ENCODE measurements around the gene METTL26.

The METTL26 gene

GRCh38 chr16:674968-675883 is 39.1 kb upstream of the METTL26 start, which contains the start of gene RHBDL1:
TSS of gene RHBDL1 (plus strand) at chr16:675671. CDS start at chr16:675791, 120 bp downstream.
- no peak for DNase-seq

GRCh38 chr16:674214-674881 is 38.2 kb upstream of the METTL26 start:
- DNase-seq: no peak

- no peak for DNase-seq
Observed at GRCh38 chr16:673399-673991, 37.4 kb upstream of the METTL26 start.

- DNase-seq: no peak
Observed at GRCh38 chr16:672851-673250, 36.7 kb upstream of the METTL26 start.

- no peak for DNase-seq
Observed at GRCh38 chr16:672371-672770, 36.3 kb upstream of the METTL26 start.

DNA sequence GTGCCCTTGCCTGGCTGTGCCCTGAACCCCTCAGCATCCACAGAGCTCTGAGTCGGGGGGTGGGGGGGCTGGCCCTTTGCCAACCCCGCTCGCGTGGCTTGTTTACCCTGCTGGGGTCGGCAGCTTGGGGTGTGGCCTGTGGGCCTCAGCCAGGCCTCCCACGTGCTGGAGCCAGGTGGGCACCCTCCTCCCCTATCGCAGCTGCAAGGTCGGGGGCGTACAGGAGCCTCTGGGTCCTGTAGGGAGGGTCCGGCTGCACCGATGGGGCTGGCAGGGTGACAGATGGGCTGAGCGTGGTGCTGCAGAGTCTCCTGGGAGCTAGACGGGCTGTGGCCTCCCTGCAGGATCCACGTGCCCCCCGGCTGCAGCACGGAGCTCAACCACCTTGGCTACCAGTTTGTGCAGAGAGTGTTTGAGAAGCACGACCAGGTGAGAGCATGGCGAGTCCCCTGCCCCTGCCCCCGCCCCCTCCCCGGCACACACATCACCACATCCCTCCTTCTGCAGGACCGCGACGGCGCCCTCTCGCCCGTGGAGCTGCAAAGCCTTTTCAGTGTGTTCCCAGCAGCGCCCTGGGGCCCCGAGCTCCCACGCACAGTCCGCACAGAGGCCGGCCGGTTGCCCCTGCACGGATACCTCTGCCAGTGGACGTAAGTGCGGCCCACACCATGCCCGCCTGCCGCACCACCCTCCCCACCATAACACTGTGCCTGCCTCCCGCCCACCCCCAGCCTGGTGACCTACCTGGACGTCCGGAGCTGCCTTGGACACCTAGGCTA is 35.4 kb upstream of the METTL26 start:
- no peak for DNase-seq

DNA sequence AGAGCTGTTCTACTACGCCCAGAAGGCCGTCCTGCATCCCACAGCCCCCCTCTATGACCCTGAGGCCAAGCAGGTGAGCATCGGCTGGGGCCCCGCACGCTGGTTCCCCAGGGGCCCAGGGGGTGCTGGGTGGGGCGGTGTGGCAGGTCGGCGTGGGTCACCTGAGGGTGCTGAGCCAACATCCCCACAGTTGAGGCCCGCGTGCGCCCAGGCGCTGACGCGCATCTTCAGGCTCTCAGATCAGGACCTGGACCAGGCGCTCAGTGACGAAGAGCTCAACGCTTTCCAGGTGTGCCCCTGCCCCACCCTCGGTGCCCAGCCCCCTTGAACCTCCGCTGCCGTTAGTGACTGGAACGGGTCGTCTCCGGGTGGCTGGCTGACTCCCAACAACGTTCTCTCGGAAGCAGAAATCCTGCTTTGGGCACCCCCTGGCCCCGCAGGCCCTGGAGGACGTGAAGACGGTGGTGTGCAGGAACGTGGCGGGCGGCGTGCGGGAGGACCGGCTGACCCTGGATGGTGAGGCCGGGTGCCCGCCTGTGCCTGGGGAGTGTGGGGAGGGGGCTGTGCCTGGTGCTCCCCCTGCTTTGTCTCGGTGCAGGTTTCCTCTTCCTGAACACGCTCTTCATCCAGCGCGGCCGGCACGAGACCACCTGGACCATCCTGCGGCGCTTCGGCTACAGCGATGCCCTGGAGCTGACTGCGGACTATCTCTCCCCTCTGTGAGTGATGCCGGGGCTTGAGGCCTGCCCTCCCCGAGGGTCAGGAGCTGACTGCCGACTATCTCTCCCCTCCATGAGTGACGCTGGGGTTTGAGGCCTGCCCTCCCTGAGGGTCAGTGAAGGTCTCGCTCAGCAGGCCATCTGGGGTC is 34.6 kb upstream of the METTL26 start:
- no peak for DNase-seq

DNA sequence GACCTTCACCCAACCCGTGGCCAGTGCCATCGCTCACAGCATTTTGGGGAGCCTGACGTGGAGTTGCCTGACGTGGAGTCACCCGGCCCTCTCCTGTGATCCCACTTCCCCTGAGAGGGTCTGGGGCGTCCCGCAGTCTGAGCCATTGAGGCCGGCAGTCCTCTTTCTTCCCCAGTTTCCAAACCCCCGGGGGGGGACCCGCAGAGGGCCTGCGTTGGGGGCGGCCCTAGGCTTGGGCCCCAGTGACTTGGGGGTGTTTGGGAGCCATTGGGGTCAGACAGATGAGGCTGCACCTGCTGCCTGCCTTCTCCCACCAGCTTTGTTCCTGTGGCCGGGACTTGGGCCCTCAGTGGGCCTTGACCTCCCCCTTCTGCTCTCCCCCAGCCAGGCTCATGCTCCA is 33.6 kb upstream of the METTL26 start:
- no peak for DNase-seq

DNA sequence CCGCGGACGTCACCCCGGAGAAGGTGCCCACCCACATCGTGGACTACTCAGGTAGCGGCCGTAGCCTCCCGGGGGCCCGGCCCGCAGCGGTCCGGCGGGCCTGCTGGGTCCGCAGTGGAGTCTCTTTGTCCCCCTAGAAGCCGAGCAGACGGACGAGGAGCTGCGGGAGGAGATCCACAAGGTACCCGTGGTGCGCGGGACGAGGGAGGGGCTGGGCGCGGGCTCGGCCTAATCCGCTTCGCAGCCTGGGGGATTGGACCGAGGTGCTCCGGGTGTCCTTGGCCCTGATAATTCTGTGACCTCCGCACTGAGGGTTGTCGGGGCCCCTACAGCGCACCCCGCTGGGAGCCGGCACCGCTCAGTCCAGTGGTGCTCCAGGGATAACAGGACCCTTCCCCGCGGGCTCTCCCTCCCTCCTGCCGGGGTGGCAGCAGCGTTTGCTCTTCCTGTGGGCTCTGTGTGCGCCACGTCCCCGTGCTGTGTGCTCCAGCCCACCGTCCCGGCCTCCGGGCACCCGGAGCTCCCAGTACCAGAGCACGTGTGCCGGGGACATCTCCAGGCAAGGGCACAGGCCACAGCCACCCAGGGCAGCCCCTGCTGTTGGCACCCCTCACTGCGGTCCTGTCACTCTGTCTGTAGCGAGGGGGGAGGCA is 32.5 kb upstream of the METTL26 start:
- no peak for DNase-seq

DNA sequence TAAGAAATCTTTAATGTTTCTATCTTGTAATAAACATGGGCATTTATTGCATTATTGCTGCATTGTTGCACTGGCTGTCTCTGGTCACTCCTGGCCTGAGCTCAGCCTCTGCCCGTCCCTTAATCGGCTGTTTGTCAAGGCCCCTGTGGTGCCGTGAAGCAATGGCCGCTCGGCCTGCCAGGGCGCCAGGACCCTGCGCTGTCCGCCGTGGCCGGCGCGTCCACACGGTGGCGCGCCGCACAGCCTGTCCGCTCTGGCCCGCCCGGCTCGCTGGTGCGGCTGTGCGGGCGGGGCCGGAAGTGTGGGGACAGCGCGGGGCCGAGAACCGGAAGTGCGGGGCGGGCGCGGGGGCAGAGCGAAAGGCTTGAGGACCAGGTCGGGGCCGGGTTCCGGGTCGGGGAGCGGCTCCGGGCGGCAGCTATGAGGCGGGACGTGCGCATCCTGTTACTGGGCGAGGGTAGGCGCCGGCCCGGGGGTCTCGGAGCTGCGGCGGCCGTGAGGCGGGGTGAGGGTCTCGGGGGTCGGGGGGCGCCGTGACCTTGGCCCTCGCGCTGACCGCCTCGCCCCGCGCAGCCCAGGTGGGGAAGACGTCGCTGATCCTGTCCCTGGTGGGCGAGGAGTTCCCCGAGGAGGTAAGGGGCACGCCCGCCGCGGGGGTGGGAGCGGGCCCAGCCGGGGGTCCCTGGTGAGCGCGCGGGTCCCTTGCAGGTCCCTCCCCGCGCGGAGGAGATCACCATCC is 31.8 kb upstream of the METTL26 start, which contains the start of gene RHOT2:
Gene RHOT2, plus strand, starts transcription at position 353 of the 739 bp plus-strand sequence. Its CDS starts 68 bp downstream, at position 421.
- peak; percentile 83 for DNase-seq

GRCh38 chr16:667113-667779 is 31.1 kb upstream of the METTL26 start:
- no peak for DNase-seq

DNA sequence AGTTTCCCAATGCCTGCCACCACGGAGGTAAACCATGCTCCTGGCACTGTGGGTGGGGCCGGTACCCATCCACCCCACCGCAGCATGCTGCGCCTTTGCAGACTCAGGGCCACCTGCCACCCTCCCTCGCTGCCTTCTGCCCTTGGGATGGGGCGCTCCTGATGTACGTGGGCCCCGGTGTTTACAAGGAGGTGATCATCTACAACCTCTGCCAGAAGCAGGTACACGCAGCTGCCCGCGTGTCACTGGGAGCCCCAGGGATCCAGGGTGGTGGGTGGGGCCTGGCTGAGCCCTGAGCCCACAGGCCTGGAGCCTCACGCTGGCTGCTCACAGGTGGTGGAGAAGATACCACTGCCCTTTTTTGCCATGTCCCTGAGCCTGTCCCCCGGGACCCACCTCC is 30.5 kb upstream of the METTL26 start:
- no peak for DNase-seq

DNA sequence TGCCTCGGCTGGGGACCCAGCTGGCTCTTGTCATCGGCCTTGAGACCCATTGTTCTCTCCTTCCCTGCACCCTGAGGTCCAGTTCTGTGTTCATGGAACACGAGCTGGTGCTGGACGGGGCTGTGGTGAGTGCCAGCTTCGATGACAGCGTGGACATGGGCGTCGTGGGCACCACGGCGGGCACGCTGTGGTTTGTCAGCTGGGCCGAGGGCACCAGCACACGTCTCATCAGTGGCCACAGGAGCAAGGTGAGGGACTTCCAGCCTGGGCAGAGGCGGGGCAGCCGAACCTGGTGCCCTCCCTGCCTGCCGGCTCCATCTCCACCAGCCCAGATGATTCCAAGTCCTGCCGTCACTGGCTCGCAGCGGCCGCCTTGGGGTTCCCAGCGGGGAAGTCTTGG is 26.5 kb upstream of the METTL26 start:
- DNase-seq: no peak

DNA sequence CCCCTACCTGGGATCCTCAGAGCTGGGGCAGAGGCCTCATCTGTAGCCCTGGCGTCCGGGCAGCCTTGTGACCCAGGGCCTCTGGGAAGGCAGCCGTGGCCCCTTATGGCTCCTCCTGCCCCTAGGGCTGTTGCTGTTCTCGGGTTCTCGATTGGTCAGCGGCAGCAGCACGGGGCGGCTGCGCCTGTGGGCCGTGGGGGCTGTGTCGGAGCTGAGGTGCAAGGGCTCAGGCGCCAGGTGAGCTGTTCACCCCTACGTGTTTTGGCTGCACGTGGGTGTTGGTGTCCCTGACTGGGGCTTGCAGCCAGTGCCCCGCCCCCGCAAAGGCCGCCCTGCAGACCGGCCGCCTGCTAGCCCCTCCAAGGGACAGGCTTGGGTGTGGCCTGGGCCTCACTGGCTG is 26.0 kb upstream of the METTL26 start:
- no peak for DNase-seq

- no peak for DNase-seq
Observed at GRCh38 chr16:661184-661821, 25.2 kb upstream of the METTL26 start.

- DNase-seq: peak; percentile 41
Observed at GRCh38 chr16:660459-661183, 24.5 kb upstream of the METTL26 start.

DNA sequence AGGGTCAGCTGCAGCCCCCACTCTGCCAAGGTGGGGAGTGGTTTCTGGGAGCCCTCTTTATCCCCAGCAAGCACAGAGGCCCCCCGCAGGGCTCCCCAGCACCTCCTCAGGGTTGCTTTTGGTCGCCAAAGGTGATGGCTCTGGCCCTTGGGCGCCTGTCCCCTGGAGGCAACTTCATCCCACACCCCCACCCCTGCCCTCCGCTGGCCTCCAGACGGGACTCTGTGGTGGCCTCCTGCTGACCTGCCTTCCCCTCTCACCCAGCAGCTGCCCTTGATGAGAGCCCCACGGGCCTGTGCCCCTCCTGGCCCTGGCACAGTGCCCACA is 24.0 kb upstream of the METTL26 start:
- no peak for DNase-seq

DNA sequence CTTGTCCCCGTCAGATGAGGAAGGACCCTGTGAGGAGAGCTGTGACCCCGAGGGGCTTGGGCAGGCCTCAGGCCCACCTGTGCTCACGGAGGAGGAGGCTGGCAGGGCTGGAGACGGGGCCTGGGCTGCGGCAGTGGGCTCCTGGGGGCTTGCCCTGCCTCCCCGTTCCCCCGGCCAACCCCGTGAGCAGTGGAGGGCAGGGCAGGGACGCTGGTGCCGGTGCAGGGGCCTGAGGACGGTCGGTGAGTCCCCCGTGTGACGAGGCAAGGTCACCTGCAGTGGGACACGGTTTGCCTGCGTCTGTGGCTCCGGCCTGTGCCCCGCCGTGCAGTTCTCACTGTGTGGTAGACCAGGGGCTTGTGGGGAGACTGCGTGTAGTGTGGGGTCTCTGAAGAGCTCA is 23.5 kb upstream of the METTL26 start:
- no peak for DNase-seq
